GM19043 (cell line): ENCODE measurements around the gene GRHPR.
"Not testable (repeated sequence)": the region's sequence is repeated elsewhere in the genome, so short reads cannot be mapped to it uniquely, and the experiment has no call there.

ENCODE experiments used
- ATAC-seq: cut with Tn5 transposase; IDR thresholded peaks from one replicate; pipeline ENCODE4 v1.9.1; 2021; ENCODE audit warnings: low read depth; ENCODE audit not compliant: unreplicated experiment

The GRHPR gene

GRCh38 chr9:37397948-37398347, 24.5 kb upstream of the GRHPR start:
- ATAC-seq, result not testable (repeated sequence)

DNA sequence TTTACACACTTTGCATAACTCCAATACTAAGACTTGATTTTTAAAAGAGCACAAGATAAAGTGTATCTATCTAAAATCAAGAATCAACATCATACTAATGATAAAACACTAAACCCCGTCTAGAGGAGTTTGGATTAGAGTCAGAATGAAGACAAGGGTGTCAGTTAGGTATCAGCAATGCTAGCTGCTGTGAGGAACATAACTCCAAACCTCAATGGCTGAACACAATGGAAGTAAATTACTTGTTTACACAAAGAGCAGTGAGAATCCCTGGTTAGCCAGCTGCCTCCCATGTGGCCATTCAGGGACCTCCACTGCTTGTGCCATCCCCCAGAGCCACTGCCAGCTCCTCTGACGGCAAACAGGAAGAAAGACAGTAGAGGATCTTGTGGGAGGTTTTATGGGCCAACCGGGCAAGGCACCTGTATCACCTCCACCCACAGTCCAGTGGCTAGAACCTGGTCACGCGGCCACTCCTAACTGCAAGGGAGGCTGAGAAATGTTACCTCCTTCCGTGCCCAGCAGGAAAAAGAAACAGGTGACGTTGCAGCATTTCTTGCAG, 24.0 kb upstream of the GRHPR start:
- no peak for ATAC-seq

DNA sequence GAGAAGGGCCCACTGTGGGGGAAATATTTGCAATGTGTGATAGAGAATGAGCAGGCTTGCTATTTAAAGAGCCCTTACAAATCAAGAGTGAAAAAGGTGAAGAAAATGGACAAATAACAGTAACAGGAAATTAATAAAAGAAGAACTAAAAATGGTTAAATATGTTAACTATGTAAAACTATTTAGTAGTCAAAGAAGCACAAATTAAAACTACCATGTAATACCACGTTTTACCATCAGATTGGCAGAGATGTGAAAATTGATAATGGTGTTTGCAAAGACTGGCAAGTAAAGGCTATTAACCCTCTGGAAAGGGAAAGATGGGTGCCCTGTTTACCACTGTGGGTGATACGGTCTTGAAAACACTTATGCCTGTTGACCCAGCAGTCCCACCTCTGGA, 23.2 kb upstream of the GRHPR start:
- no peak for ATAC-seq

DNA sequence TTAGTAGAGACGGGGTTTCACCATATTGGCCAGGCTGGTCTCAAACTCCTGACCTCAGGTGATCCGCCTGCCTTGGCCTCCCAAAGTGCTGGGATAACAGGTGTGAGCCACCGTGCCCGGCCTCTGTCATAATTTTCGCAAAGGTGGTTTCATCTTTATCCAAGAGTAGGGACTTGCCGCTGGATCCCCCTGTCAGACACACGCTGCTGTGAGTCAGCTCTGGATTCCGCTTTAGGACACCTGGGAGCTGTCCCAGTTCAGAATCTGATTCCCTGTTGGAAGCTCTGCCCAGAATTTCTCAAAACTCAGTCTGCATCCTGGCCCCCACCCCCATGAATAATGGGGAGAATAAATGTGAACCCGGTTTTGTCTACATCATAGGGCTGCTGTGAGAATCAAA, 17.9 kb upstream of the GRHPR start:
- no peak for ATAC-seq

GRCh38 chr9:37405350-37405749, 17.1 kb upstream of the GRHPR start:
- no peak for ATAC-seq

DNA sequence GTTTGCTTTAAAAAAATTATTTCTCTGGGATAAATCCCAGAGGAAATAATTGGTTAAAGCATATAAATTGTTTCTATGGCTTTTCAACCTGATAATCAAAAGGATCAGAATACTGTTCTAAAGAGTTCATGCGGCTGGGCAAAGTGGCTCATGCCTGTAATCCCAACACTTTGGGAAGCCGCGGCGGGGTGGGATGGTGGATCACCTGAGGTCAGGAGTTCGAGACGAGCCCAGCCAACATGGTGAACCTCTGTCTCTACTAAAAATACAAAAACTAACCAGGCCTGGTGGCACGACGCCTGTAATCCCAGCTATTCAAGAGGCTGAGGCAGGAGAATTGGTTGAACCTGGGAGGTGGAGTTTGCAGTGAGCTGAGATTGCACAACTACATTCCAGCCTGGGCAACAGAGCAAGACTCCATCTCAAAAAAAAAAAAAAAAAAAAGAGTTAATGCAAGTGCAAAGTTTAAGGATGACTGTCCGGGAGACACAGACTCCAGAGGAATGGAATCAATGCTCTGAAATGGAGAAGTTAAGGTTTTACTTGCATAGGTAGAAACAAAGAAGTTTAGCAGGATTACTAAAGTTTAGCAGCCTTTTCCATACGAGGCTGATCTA, 16.6 kb upstream of the GRHPR start:
- no peak for ATAC-seq

DNA sequence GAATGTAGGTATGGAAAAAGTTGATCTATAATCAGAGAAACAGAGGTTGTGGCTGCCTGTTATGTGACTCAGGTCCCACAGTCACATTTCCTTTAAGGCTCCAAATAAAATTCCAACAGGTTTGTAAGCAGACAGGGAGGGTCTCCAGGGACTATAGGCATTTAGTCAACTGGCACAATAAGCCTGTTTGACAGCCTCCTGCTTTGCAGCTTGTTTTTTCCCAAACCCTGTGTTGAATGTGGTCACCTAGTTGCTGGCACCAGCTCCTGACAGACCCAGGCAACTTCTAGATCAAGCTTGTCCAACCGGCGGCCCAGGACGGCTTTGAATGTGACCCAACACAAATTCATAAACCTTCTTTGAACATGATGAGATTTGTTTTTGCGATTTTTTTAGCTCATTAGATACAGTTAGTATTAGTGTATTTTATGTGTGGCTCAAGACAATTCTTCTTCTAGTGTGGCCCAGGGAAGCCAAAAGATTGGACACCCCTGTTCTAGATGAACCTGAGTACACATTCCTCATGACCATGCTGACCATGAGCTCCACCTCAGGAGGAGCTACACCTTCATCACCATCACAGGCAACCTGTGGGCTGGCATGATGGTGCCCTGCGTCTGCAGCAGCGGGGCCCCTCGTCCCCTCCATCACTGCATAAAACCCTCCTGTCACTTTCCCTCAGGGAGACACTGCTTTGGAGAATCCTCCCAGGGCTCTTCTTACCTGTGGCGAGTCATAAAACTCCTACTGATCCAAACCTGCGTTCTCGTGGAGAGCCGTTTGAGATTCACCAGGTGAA, 15.7 kb upstream of the GRHPR start:
- no peak for ATAC-seq

DNA sequence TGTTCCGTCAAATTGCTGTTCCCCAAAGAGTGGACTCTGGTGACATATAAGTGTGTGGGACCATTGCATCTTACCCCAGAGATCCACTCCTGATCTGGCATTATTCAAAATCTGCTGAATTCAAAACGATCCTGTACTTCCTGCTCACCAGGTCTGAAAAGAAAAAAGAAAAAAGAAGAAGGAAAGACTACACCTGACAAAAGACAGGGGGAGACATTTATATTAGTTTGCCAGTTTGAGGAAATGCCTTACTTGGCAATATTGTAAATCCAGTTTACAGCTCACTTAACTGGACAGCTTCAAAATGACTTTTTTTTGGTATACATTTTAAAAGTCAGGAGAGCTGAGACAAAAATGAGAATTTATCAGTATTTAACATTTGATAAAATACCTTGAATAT, 15.0 kb upstream of the GRHPR start:
- no peak for ATAC-seq

DNA sequence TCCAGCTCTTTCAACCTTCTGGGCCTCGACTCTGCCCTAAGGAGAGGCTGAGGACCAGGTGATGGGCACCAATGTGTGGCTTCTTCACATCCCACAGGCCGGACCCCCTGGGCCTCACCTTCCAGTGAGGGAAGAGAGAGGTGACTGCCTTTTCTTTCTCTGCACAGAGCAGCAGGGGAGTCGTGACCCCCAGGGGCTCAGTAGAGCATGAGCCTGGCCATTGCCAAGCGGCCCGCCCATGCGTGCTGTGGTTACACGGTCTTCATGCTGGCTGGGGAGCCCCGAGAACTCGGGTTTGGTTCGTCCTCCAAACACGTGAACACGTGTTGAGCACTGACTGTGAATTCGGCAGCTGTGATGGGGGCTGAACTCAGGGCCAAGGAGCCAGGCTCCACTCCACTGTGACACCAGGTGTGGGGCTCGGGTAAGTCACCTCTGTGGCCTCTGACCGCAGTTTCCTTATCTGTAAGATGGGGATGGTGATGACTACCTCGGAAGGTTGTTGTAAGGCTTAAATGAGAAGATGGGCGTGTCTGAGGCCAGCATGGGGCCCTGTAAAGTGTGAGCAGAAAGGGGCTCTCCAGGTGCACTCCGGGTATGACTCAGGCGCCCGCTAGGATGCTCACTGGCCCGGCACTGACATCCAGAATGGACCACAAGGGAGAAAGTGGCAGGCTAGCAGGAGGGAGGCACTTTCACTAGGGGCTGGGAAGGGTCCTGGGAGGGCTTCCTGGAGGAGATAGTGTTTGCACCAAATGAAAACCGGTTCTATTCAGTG, 13.4 kb upstream of the GRHPR start:
- peak; percentile 85 for ATAC-seq

DNA sequence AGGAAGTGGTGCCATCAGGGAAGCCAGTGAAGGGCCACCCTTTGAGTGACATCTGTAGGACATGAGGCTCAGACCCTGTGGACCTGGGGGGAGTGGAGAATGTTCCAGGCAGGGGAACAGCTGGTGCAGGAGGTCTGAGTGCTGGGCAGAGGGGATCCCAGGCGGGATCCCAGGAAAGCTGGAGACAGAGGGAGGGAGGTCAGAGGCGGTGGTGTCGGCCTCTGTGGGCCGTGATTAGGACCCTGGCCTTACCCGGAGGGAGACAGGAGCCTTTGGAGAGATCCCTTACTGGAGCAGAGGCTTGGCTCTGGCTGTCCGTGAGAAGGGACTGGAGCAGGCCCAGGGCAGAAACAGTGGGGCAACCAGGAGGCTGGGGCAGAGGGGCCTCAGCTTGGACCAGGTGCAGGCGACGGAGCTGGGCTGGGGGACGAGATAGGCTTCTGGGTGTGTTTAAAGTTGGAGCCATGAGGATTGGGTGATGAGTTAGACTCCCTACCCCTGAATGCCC, 12.1 kb upstream of the GRHPR start:
- ATAC-seq, result no peak

GRCh38 chr9:37410969-37411785, 11.3 kb upstream of the GRHPR start:
- ATAC-seq, result peak; percentile 19

GRCh38 chr9:37412431-37413151, 9.9 kb upstream of the GRHPR start:
- ATAC-seq, result no peak

DNA sequence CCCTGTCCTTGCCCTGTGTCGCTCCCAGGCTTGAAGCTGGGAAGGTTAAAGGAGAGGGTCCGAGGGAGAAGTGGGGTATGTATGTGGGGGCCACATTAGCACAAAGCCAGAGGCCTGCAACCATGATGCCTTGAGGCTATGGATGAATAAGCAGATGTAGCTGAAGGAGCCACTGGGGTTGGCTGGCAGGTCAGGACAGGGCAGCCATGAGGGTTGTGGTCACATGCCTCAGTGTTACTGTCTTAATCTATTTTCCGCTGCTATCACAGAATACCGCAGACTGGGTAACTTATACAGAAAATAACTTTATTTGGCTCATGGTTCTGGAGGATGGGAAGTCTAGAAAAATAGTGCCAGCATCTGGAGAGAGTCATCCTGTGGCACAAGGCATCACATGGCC, 9.2 kb upstream of the GRHPR start:
- ATAC-seq, result no peak

- no peak for ATAC-seq
Observed at GRCh38 chr9:37414503-37414943, 8.0 kb upstream of the GRHPR start.

GRCh38 chr9:37415011-37415719, 7.3 kb upstream of the GRHPR start:
- ATAC-seq, result no peak

GRCh38 chr9:37417252-37417803, 5.2 kb upstream of the GRHPR start:
- no peak for ATAC-seq

- no peak for ATAC-seq
Observed at GRCh38 chr9:37417857-37418618, 4.5 kb upstream of the GRHPR start.

GRCh38 chr9:37419204-37419603, 3.3 kb upstream of the GRHPR start:
- no peak for ATAC-seq
